ENCODE data around the gene CPNE5. TPM values are rescaled to one million over a fixed set of nuclear protein-coding genes. Genes with fewer than 3 reads are reported as not detected.

Gene CPNE5
- total RNA-seq, 6 experiments from 2014 or later, result 0.12 to 0.37 (median 0.26) TPM; not detected in 2

- no peak for DNase-seq
- Mint-ChIP-seq H3K9me3 (no peaks in the 10 kb centered on the region), H3K27ac (no peak within 1 kb of the TSS), H3K36me3 (ENCODE audit: low read depth) (no peaks in the 10 kb centered on the region), H3K4me3 (no peak within 1 kb of the TSS), H3K27me3 (ENCODE audit: insufficient read depth) (peaks cover 5% of the 10 kb centered on the region), H3K4me1 (ENCODE audit: low read depth) (peaks cover 23% of the 10 kb centered on the region)
- TF ChIP-seq CTCF (IDR thresholded peaks at IDR 0.05), result no peak
Observed at GRCh38 chr6:36697481-36697903, 141.8 kb downstream of the CPNE5 start, which contains the start of gene RAB44. RAB44 (plus strand) TSS chr6:36697826; CDS start chr6:36704236, 6,410 bp downstream.

- Mint-ChIP-seq H3K36me3 (ENCODE audit: low read depth) (no peaks in the 10 kb centered on the region), H3K9me3 (no peaks in the 10 kb centered on the region), H3K4me1 (ENCODE audit: low read depth) (peaks cover 6% of the 10 kb centered on the region), H3K4me3 (no peak overlapping the region), H3K27ac (no peak overlapping the region), H3K27me3 (ENCODE audit: insufficient read depth) (peaks cover 7% of the 10 kb centered on the region)
- no peak for DNase-seq
- no peak for TF ChIP-seq CTCF (IDR thresholded peaks at IDR 0.05)
Observed at GRCh38 chr6:36695414-36695813, 143.8 kb downstream of the CPNE5 start.

- H3K9me3 Mint-ChIP-seq, result no peaks in the 10 kb centered on the region
- no peak overlapping the region for H3K27ac Mint-ChIP-seq
- no peaks in the 10 kb centered on the region for H3K36me3 Mint-ChIP-seq (ENCODE audit: low read depth)
- no peak for TF ChIP-seq CTCF (IDR thresholded peaks at IDR 0.05)
- peaks cover 6% of the 10 kb centered on the region for H3K4me1 Mint-ChIP-seq (ENCODE audit: low read depth)
- no peak for DNase-seq
- peaks cover 8% of the 10 kb centered on the region for H3K27me3 Mint-ChIP-seq (ENCODE audit: insufficient read depth)
- H3K4me3 Mint-ChIP-seq, result no peak overlapping the region
Observed at GRCh38 chr6:36694616-36695015, 144.6 kb downstream of the CPNE5 start.

- TF ChIP-seq CTCF (IDR thresholded peaks at IDR 0.05), result no peak
- no peak for DNase-seq
- no peaks in the 10 kb centered on the region for H3K9me3 Mint-ChIP-seq
Observed at GRCh38 chr6:36692861-36693702, 146.2 kb downstream of the CPNE5 start.

GRCh38 chr6:36692220-36692619 is 147.0 kb downstream of the CPNE5 start:
- Mint-ChIP-seq H3K4me3 (no peak overlapping the region), H3K9me3 (no peaks in the 10 kb centered on the region), H3K4me1 (ENCODE audit: low read depth) (peaks cover 6% of the 10 kb centered on the region), H3K36me3 (ENCODE audit: low read depth) (no peaks in the 10 kb centered on the region), H3K27me3 (ENCODE audit: insufficient read depth) (peaks cover 14% of the 10 kb centered on the region), H3K27ac (no peak overlapping the region)
- TF ChIP-seq CTCF (IDR thresholded peaks at IDR 0.05), result no peak
- no peak for DNase-seq

More at GRCh38 chr6:36692861-36693702, 146.2 kb downstream of the CPNE5 start:
- H3K27ac Mint-ChIP-seq, result no peak overlapping the region
- peaks cover 11% of the 10 kb centered on the region for H3K27me3 Mint-ChIP-seq (ENCODE audit: insufficient read depth)
- no peaks in the 10 kb centered on the region for H3K36me3 Mint-ChIP-seq (ENCODE audit: low read depth)
- no peak overlapping the region for H3K4me3 Mint-ChIP-seq
- peaks cover 6% of the 10 kb centered on the region for H3K4me1 Mint-ChIP-seq (ENCODE audit: low read depth)
